HG03457 (cell line): ENCODE results near the gene EDDM3A.

ENCODE experiments used
- ATAC-seq: cut with Tn5 transposase; IDR thresholded peaks from one replicate; pipeline ENCODE4 v1.9.1; 2021; ENCODE audit warnings: moderate number of reproducible peaks; ENCODE audit not compliant: unreplicated experiment

EDDM3A gene

GRCh38 chr14:20782280-20782890 lies 36.7 kb downstream of the EDDM3A start:
- ATAC-seq = no peak

GRCh38 chr14:20787025-20787424 lies 41.3 kb downstream of the EDDM3A start:
- no peak for ATAC-seq

GRCh38 chr14:20789230-20789813 lies 43.6 kb downstream of the EDDM3A start:
- no peak for ATAC-seq

- ATAC-seq = no peak
Measured at GRCh38 chr14:20790464-20791116, 44.9 kb downstream of the EDDM3A start.

- ATAC-seq = no peak
Measured at GRCh38 chr14:20791187-20791586, 45.5 kb downstream of the EDDM3A start.

GRCh38 chr14:20791597-20791996 lies 45.9 kb downstream of the EDDM3A start:
- no peak for ATAC-seq

GRCh38 chr14:20792556-20792955 lies 46.9 kb downstream of the EDDM3A start:
- ATAC-seq = no peak

- no peak for ATAC-seq
Measured at GRCh38 chr14:20794644-20795369, 49.1 kb downstream of the EDDM3A start.

GRCh38 chr14:20797164-20797563 lies 51.5 kb downstream of the EDDM3A start:
- ATAC-seq = no peak
